HG03432 (cell line): ENCODE results near the gene DYRK4.

Experiments
- ATAC-seq: cut with Tn5 transposase; IDR thresholded peaks from one replicate; pipeline ENCODE4 v1.9.1; 2021; ENCODE audit warnings: mild to moderate bottlenecking, moderate library complexity; ENCODE audit not compliant: unreplicated experiment

The DYRK4 gene

DNA sequence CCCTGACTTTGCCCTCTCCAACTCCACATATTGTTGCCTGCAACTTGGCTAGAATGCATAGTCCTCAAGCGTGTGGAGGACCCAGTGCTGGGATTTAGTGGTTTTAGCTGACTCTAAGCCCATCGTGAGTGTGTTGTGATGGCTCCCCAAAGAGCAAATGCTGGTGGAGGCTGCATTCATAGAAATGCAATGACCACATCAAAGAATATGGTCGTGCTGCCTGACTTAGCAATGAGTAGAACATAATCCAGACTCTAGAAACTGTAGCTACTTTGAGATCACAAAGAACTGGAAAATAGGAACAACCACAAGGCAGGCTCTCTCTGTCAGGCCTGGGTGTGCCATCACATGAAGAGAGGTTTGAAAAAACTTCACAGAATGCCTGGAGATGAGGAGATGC lies 1.3 kb downstream of the DYRK4 start:
- ATAC-seq: no peak

DNA sequence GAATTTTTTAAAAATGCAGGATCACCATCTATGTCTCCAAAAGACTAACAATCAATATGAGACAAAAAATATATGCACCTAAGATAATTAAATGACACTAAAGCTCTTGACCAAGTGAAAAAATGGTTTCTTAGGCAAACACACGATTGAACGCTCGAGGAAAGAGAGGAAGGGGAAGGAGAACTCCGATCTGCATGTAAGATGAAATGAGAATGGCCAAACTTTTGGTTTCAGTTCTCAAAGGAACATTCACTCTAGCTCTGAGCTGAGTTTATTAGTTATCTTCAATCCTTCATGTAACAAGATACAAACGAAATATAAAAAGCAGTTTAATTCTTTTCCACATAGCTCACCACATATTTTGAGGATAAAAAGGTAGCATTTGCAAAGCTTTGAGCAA lies 2.8 kb downstream of the DYRK4 start:
- ATAC-seq: peak; percentile 47

DNA sequence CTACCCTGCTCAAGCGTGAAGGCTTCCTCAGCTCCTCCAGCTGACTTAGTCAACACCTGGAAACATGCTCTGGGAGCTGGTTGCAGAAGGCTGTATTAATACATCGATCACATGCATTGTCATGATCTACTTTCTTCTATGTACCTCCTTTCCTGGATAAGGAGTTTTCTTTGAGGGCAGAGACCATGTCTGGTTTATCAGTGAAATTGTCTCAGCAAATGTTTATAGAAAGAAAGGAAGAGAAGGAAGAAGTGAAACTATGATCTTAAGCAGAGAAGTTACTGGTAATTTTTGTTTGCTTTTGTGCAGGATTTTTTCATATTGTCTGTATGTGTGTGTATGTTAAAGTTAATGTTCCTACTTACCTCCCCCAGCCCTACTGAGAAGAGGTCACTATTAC lies 4.5 kb downstream of the DYRK4 start:
- ATAC-seq: no peak

DNA sequence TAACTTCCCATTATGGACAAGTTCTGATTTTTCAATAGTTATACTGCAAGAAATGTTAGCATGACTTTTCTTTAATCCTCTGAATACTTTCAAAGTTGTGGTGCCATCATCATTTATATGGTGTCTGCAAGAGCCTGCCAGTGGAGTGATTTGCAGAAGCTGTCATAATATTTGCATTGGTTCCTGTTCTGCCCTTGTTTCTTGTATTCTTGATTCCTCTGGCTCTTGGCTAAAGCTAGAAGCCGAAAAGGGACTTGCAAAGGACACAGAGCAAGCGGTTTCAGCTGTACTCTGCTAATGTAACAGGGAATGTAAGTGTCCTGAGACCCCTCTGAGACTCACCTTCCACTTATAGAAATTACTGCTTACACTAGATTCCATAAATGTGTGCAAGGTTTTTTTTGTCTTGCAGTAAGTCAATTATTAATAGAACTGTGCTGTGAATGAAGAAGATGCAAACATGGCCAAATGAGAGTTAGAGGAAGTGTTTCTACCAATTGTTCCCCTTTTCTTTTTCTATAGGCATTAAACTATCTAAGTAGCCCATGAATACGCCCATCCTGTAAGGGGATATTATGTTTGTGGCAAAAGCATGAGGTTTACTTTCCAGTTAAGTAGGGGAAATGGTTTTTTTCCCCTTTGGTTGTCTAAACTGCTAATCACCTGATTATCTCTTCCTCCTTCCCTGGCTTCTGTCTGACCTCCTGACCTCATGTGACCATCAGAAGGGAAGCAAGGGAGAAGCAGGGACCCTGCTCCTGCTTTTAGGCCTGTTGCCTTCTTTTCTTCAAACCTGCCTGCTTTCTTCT lies 5.3 kb downstream of the DYRK4 start:
- peak; percentile 54 for ATAC-seq

DNA sequence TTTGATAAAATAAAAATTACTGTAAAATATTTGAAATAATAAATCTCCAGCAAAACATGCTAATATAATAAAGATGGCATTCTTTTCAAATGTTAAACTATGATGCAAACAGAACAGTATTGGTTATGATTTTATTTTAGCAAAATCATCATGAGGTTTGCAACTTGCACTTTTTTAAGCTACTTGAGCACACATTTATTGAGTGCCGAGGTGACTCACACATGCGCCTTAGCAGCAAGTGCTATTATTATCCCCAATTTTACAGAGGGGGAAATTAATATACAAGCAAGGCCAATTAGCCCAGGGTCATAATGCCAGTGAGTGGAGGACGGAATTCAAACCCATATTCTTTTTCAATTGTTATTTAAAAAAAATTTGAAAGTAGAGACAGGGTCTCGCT lies 7.3 kb downstream of the DYRK4 start:
- ATAC-seq: no peak

DNA sequence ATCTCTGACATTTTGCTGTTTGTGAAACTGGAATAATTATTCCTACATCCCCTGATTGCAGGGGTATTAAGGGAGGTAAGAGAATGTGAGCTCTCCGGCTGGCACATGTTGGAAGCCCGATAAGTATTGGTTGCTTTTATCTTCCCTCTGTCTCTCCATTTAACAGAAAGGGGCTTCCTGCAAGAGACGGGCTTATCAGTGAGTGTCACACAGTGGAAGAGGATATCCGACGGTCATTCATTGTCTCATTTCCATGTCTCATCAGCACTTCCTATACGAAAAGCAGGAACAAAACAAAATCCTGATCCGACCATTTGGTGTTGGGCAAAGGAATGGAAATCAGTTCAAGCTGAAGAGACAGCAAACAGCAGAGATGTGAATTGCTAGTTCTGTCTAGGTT lies 10.7 kb downstream of the DYRK4 start:
- ATAC-seq: no peak

DNA sequence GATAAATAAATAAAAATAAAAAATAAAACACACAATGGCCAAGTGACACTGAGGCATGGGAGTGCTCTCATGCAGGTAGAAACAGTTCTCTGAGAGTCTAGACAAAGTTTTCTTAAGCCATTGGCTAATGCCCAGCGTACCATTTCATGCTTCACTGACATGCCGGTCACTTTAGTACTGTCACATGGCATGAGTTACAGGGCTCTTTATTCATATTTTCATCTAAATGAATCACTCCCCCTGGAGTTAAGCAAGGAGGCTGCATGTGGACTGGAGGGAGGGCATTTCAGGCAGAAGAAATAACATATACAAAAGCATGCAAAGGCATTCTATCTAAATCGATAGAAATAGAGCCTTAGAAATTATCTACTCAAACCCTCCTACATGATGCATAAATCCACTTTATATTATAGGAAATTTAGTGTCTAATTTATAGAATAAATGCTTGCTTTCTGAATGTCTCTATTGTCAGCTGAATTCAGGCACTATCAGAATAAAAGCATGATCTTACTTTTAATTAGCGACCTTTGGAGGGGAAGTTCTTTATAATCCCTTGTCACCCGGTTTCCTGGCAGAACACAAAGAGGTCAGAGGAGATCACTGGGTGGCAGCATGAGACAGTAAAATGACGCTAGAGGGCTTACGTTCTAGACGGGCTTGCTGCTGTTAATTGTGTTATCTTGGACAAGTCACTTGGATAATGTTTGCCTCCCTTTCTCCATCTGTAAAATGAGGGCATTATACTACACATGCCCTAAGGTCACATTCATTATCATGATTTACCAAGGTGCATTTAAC lies 17.5 kb downstream of the DYRK4 start:
- ATAC-seq: no peak

DNA sequence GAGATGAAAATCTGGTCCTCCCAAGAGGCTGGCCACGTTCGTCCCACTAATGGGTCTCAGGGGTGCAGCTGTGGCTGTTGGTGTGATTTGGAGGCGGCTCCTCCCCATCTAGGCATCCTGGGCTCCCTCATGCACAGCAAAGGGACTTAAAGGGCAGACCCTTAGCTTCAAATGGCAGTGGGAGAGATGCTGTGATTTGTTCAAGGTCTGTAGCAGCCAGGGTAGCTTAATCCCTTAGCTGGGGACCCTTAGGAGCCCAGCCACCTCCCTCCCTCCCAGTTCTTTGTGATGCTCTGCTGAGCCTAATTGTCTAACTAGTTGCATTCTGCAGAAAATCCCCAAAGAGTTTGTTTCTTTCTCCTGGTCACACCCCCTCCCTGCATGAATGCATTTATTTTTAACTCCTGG lies 18.3 kb downstream of the DYRK4 start:
- no peak for ATAC-seq

DNA sequence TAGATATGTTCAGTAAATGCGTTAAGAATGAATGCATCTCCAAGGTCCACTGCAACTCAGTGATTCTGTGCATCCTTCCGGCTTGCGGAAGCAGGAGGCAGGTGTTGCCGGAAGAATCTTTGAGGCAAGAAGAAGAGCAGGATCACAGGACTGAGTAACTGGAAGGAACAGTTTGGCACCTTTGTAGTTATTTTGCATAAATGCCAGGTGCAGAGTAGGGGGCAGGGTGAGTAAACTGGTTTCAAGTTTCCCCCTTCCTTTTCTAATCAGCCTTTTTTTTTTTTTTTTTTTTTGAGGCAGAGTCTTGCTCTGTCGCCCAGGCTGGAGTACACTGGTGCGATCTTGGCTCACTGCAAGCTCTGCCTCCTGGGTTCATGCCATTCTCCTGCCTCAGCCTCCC lies 22.3 kb downstream of the DYRK4 start:
- no peak for ATAC-seq

DNA sequence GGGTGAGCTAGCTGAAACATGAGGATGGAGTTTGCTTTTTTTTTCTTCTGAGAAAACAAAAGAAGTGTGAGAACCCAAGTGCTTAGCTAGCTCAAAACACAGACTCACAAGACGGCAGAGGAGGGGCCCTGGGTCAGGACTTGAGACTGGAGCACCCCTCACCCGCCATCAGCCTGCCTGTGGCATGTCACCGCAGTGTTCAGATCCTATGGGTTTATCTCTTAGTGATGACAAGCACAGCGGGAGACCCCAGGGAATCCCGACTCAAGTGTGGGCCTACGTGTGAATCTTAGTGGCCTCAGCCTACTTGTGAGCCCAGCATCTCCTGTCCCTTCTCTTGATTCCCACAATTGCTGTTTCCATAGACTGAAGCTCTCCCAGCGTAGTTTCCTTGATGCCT lies 22.9 kb downstream of the DYRK4 start:
- ATAC-seq: no peak

DNA sequence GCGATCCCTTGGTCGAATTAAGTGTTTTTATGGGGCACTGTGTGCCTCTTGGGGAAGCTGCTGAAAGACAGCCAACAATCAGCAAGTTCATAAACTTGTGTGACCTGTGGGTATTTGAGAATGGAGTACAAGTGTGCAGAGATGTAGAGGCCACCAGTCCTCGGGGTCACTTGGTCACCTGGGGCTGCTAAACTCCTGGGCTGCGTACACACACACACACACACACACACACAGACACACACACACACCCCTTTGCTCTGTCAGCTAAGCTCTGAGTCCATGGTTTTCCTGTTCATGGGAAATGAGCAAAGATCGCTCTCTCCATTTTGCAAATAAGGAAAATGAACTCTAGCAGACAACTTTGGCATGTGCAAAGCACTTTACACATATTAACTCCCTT lies 24.5 kb downstream of the DYRK4 start:
- ATAC-seq: no peak

DNA sequence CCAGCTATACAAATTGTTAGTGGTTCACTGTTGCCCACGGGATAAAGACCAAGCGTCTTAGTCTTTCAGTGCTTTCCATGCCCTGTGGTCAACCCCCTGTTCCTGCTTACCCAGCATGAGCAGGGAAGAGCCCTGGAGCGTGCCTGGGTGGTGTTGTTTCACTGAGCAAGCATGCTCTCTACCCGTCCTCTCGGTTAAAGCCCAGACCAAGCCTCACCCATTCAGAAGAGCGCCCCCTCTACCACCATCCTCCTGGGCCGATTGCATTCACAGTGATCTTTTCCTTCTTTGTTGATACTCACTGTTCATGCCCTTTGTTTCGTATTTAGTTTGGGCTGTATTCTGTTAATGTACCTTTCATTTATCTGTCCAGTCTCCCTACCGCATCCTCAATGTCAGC lies 25.1 kb downstream of the DYRK4 start:
- ATAC-seq: no peak

DNA sequence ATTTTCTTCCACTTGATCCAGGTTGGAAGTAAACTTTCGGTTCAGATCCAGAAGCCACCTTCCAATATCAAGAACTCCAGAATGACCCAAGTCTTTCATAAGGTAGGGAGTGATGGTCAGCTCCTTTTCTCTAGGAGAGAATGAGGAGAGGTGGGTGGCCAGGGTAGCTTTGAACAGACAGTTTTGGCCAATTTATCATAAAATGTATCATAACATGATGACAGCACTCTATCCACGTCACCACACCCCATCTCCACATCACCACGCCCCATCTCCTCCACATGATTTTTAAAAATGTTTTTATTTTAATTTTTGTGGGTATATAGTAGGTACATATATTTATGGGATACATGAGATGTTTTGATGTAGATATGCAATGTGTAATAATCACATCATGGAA lies 26.9 kb downstream of the DYRK4 start:
- no peak for ATAC-seq

DNA sequence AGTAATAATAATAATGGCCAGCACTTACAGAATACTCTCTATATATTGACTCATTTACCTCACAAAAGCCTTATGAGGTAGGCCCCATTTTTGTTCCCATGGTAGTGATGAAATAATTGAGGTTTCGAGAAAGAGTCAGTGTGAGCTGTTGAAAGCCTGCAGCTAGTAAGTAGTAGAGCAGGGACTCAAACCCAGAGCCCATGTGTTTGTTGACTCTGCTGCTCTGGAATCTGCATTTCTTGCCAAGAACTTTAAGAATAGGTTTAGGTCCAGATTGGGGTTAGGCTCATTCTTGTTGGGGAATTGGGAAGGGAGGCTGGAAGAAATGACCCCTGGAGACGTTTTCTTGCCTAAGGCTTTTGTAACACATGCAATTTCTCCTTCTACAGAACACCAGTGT lies 27.9 kb downstream of the DYRK4 start:
- ATAC-seq: no peak

DNA sequence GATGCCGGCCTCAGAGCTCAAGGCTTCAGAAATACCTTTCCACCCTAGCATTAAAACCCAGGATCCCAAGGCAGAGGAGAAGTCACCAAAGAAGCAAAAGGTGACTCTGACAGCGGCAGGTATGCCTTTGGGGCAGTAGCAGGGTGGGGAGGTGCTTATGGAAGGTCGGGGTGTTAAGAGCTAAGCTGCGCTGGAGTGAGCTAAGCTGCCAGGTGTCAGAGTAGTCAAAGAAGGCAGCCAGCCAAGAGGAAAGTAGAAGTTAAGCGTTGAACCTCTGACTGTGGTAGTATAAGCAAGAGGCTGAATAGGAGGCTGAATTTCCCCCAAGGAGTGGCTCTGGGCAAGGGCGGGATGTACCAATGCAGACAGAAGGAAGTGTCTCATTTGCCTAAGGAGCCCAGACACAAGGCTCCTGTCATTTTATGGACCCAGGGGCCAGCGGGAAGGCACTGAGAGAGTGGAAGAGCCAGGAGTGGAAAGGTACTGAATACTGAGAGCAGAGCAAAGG lies 29.2 kb downstream of the DYRK4 start:
- no peak for ATAC-seq

DNA sequence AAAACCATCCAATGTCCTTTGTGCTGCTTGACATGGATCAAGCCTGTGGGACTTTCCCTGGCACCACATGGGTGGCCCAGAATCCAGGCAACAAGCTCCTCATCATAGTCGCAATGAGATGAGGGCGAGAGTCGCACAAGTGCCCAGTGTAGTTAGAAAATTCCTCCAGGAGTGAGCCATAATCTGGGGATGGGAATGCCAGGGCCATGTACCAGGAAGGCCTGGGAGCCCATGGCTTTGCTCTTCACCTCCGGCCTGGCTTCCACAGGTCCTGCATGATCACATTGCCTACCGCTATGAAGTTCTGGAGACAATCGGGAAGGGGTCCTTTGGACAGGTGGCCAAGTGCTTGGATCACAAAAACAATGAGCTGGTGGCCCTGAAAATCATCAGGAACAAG lies 33.9 kb downstream of the DYRK4 start:
- ATAC-seq: no peak

DNA sequence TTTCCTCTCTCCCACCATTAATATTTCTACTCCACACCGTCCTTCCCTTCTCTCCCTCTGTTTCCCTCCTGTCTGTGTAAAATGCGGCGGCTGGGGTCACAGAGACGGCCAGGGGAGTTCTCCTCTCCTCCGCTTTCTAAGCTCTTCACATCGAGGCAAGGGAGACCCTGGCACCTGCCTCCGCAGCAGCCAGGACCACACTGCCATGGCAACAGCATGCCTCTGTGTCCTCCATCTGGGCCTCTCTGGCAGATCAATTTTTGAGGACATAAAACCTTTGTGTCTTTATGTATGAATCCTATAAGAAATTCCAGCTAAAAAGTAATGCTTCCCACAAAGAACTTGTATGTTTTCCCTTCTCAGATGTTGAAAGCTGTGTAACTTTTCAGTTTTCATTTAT lies 41.4 kb downstream of the DYRK4 start:
- ATAC-seq: no peak

DNA sequence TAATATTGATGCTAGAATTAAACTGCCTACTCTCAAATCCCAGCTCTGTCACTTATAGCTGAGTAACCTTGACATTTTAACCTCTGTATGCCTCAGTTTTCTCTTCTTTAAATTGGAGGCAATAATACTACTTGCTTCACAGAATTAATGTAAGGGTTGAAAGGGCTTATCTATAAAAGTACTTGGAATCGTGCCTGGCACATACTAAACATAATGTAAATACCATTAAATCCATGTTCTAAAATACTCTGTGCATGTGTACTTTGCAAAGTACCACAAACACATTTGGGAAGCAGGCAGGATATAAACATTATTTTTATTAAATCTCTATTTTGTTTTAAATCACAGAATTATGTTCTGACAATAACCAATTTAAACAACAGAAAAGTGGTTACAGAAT lies 41.9 kb downstream of the DYRK4 start:
- no peak for ATAC-seq

DNA sequence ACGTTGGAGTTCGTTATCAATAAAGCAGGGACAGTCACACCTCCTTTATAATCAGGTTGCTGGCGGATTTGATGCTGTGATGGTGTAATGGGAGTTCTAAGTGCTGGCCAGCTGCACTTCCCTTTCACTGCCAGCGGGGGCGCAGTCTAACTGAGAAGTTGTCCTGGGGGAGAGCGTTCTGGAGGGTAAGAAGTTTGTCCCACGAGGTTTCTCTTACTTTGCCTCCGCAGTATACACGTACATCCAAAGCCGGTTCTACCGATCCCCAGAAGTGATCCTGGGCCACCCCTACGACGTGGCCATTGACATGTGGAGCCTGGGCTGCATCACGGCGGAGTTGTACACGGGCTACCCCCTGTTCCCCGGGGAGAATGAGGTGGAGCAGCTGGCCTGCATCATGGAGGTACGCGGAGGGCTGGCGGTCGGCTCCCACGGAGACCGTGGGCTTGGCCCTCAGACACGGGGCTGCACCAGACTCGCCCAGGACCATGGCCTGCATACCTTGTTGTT lies 42.7 kb downstream of the DYRK4 start:
- ATAC-seq: peak; percentile 95

DNA sequence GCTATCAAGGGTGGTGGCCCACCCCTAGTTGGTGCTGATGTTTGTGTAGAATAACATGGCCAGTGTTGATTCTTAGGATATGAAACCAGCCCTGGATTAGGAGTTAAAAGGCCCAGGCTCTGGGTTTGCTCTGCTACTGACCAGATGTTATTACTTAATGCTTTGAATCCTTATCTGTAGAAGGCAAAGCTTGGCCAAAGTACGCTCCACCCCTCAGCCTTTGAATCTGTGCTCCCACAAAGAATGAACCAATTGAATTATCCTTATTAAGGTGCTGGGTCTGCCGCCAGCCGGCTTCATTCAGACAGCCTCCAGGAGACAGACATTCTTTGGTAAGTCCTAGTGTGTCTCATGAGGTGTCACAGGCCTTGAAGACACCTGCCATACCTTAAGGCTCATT lies 45.0 kb downstream of the DYRK4 start:
- no peak for ATAC-seq

DNA sequence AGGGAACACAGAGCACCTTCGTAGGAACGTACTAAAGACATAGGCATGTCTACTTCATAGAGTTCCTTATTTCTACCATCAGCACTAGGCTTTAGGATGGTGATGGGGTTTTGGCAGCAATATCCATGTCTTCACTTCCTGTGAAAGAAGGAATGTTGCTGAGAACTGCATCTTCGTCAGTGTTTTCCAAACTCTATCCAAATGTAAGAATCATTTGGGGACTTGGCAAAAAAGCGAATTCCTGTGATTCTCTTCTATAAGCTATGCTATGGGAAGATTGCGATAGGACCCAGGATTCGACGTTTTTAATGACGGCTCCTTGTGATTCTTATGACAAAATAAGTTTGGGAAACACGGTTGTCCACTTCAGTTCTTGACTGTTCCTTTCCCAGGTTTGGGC lies 47.1 kb downstream of the DYRK4 start:
- no peak for ATAC-seq

DNA sequence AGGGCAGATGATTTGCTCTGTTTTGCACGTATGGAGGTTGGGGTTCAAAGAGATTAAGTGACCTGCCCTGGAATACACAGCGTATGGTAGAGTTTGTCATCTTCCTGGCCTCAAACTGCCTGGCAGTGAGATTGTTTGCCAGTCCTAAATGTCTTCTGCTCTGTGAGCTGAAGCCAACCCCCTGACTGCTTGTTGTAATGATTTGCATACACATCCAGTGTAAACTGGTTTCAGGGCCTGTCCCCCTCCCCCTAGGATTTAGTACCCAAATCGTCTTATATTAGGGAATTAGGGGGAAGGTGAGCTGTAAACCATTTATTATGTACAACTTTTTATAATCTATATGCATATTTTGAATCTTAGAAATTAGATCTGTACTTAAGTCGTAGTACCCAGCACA lies 48.5 kb downstream of the DYRK4 start:
- no peak for ATAC-seq
